HG02763 (cell line): ENCODE results near the gene ANO1.

Experiments
- ATAC-seq: cut with Tn5 transposase; IDR thresholded peaks from one replicate; pipeline ENCODE4 v1.9.1; 2021; ENCODE audit warnings: mild to moderate bottlenecking, moderate library complexity; ENCODE audit not compliant: unreplicated experiment

Gene ANO1

DNA sequence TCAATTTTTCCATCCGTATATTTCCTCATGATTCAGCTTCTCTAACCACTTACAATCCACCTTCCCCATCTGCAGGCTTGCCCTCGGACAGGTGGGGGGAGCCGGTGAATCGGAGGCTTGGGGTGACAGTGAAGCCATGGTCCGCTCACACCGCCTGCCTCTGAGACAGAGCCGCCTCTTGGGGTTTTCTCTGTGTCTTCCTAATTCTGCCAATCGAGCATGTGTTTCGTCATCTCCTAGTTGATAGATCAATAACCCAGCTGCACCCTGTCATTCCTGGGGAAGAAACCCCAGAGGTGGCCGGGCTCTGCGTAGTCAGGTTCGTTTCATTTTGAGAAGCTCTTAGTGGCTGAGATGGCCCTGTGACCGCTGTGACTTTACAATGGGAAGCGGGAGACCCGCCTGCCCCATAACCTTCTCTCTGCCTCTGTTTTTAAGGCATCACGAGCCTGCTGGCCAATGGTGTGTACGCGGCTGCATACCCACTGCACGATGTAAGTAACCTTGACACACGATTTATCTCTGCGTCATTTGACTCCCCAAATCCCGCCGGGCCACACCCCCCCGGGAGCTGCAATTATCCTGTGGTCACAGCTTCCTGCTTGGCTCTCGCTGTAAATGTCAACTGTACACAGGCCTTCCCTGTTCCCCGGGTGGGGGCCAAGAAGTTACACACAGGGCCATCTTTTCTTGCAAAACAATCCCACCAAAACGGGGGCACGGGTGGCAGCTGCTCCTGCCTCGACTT is 33.3 kb downstream of the ANO1 start:
- ATAC-seq, result no peak

DNA sequence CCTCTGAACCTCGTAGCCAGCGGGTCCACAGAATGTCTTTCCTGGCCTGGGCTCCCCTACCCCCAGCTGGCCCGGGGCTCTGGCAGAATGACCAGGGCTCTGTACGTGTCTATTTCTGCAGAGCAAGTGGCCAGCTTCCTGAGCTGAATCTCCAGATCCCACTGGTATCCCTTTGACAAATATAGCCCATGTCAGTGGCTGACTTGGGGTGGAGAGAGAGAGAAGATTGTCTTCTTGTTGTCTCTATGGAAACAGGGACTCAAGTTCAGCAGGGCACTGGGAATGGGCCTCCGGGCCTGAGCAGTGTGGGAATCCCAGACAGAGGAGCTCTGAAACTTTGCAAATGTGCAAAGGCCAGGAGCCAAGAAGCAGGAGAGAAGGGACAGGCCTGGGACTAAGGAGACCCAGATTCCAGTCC is 33.9 kb downstream of the ANO1 start:
- ATAC-seq, result no peak

- ATAC-seq, result no peak
These were observed 35.7 kb downstream of the ANO1 start for GRCh38 chr11:70113801-70114200.

- no peak for ATAC-seq
These were observed 37.7 kb downstream of the ANO1 start for GRCh38 chr11:70115778-70116177.

- no peak for ATAC-seq
These were observed 38.4 kb downstream of the ANO1 start for GRCh38 chr11:70116386-70117065.

- no peak for ATAC-seq
These were observed 39.5 kb downstream of the ANO1 start for GRCh38 chr11:70117567-70118145.

- no peak for ATAC-seq
These were observed 40.5 kb downstream of the ANO1 start for GRCh38 chr11:70118642-70119041.

GRCh38 chr11:70119502-70119901 is 41.4 kb downstream of the ANO1 start:
- ATAC-seq, result no peak

DNA sequence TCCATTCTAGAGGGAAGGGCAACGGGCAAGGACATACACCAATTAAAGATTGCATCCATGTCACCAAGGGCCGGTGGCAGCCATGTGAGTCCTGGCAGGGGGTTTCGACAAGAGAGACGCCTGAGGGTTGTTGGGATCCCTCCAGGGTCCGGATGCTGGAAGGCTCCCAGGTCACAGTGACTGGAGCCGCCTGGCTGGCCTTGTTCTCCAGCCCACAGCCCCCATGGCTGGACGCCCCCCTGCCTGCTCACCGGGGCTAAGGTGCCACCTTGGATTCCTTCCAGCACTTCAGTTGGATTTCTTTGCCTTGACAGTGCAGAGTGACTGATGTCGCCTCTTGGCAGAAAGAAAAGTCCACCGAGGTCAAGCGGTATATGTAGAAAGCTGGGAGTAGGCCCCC is 42.6 kb downstream of the ANO1 start:
- no peak for ATAC-seq

- no peak for ATAC-seq
These were observed 44.5 kb downstream of the ANO1 start for GRCh38 chr11:70122490-70123198.

- ATAC-seq, result no peak
These were observed 45.6 kb downstream of the ANO1 start for GRCh38 chr11:70123711-70124110.

DNA sequence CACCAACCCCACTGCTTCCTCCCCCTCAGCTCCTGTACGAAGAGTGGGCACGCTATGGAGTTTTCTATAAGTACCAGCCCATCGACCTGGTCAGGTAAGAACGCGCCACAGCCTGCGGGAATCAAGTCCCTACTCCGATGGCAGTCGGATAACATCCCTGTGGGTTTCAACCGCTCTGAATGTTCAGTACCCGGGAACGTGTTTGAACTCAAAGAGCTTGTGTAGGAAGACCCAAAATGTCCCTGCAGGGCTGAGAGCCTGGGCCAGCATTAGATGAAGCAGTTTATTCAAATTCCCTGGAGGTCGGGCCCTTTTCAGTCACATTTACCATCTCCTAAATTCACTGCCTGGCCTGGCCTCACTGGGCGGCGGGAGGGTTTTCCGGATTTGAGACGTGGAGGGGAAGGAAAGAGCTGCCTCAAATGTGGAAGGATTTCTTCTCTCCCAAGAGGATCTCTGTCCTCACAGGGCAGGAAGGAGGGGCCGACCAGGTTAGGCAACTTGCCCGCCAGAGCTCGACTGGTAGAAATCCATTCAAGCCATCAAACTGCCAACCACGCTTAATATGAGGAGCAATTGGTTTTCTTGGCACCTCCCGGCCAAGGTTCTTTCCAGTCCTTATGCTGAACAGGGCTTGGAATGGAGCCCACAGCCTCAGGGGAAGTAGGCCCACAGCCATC is 46.3 kb downstream of the ANO1 start:
- ATAC-seq, result no peak

- ATAC-seq, result no peak
These were observed 48.4 kb downstream of the ANO1 start for GRCh38 chr11:70126494-70126893.

DNA sequence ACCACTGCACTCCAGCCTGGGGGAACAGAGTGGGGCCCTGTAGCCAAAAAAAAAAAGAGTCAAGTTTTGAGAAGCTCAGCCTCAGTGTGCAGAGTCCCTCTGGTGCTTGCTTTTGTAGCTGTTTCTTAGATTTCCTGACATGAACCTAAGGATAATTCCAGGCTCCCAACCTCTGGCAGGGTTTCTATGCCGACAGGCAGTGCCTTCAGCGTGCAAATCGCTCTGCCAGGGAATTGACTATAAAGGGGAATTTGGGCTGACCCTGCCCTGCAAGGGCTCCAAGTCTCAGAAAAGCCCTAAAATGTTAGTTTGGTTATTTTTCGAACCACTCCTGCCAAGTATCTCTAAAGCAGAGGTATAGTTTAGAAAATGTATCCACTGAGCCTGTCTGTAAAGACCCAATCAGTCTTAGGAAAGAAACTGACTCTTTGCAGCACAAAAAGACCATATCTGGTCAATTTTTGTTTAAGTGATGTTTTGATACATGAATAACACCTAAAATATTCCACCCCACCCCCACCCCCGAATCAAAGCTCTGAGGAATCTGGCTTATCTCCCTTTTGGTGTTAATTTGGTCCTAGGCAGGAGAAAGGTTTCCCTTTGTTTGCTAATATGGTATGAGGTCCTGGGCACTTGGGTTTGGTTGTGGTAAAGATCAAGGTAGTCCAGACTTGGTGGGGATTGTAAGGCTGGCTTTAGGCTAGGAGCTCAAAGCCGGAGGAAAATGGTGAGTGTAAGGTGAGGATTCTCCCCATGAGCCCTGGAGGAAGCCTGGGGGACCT is 49.7 kb downstream of the ANO1 start:
- no peak for ATAC-seq

DNA sequence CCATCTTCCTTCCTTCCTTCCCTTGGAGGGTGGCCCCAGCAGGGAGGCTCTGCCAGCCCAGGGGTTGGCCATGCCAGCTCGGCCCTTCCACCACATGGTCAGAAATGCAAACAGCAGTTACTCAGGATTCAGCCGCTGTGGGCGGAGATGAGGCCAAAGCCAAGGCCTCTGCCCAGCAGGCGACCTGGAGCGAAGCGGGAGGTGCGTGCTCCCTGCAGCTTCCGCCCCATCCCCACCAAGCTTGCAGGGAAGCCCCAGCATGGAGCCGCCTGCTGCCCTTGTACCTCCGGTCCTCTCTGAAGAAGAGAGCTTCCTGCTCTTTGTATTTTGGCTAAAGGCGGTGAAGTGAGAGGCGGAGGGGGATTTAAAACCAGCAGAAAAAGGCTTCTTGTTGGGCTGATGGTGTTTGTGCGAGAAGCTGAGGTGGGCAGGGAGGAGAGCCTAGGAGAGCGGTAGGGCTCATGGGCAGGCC is 50.4 kb downstream of the ANO1 start:
- no peak for ATAC-seq

DNA sequence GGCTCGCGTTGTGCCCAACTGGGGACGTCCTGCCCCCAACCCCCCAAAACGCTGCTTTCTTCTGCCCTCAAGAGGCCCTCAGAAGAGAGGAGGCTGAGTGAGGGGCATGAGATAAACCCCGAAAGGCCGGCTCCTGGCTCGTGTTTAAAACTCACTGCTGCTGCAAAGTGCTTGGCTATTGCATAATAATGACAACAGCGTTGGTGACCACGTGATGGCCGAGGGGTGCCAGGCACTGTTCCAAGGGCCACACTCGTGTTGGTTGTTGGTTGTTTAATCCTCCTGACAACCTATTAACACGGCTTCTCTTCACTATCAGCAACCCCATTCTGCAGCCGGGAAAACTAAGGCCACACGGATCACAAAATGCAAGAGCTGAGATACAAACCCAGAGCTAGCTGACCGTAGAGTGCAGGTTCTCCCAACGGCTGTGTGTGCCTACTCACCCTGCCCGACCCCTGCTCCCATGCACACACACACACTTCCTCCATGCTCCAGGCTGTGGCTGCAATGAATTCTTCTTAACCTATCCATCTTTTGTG is 51.0 kb downstream of the ANO1 start:
- no peak for ATAC-seq

GRCh38 chr11:70130636-70131035 is 52.5 kb downstream of the ANO1 start:
- ATAC-seq, result no peak

DNA sequence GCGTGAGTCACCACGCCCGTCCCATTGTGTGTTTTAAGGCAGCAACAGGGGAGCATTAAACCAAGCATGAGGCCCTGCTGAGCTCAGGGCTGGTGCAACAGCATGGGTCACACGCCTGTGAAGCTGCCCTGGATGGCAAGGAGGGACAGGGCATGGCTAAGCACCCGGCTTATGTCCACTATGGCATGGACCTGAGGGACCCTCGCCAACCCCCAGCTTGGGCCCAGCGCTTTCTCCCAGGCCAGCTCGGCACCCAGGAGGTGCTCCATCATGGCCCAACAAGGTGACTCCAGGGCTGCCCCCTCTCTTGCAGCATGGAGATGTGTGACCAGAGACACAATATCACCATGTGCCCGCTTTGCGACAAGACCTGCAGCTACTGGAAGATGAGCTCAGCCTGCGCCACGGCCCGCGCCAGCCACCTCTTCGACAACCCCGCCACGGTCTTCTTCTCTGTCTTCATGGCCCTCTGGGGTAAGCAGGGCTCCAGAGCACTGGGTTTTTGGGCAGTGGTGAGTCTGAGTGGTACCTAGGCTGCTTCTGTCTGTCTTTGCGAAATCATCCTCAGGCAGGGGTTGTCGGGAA is 53.6 kb downstream of the ANO1 start:
- ATAC-seq, result no peak

DNA sequence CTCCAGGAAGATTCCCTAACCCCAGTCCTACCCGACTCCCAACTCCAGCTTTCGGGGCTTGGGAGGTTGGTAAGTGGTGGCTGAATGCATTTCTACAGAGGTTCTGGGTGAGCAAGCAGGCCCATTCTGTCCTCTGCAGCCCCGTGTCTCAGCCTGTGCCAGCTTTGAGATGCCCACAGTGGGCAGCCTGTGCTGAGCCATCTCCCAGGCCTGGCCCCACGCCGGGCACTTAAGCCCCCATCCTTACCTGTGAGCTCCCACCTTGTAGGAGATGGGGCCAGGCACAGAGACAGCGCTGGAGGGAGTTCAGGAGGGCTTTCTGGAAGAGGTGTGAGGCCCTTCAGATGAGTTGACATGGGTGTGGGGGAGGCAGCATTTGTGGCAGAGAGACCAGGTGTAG is 54.5 kb downstream of the ANO1 start:
- no peak for ATAC-seq
